Brain pericyte (primary cell): ENCODE results near the gene MLXIPL.
"Not testable (repeated sequence)": the region's sequence is repeated elsewhere in the genome, so short reads cannot be mapped to it uniquely, and the experiment has no call there.

Source experiments
- DNase-seq: peaks from one replicate; pipeline ENCODE4 v3.0.0-alpha.2; 2012; ENCODE audit warnings: low read depth, low spot score

MLXIPL gene

GRCh38 chr7:73612598-73613269 is 11.6 kb downstream of the MLXIPL start:
- no peak for DNase-seq

GRCh38 chr7:73611017-73611555 is 13.2 kb downstream of the MLXIPL start:
- no peak for DNase-seq

GRCh38 chr7:73610105-73610504 is 14.2 kb downstream of the MLXIPL start:
- DNase-seq = no peak

GRCh38 chr7:73607692-73607983 is 16.7 kb downstream of the MLXIPL start:
- not testable (repeated sequence) for DNase-seq

- no peak for DNase-seq
Measured at GRCh38 chr7:73606801-73607691, 17.3 kb downstream of the MLXIPL start.

- DNase-seq = no peak
Measured at GRCh38 chr7:73605601-73606220, 18.6 kb downstream of the MLXIPL start.

- no peak for DNase-seq
Measured at GRCh38 chr7:73602721-73603651, 21.3 kb downstream of the MLXIPL start.

GRCh38 chr7:73599916-73600315 is 24.4 kb downstream of the MLXIPL start:
- DNase-seq = no peak

GRCh38 chr7:73599151-73599882 is 25.0 kb downstream of the MLXIPL start:
- DNase-seq = no peak

- no peak for DNase-seq
Measured at GRCh38 chr7:73597978-73598782, 26.1 kb downstream of the MLXIPL start.

GRCh38 chr7:73596191-73597065 is 27.9 kb downstream of the MLXIPL start:
- no peak for DNase-seq

GRCh38 chr7:73595358-73595757 is 29.0 kb downstream of the MLXIPL start:
- DNase-seq = no peak

- DNase-seq = no peak
Measured at GRCh38 chr7:73593207-73594045, 30.9 kb downstream of the MLXIPL start.

- no peak for DNase-seq
Measured at GRCh38 chr7:73586911-73587310, 37.4 kb downstream of the MLXIPL start.

GRCh38 chr7:73585196-73585595 is 39.1 kb downstream of the MLXIPL start:
- no peak for DNase-seq

GRCh38 chr7:73582664-73583202 is 41.6 kb downstream of the MLXIPL start:
- no peak for DNase-seq

GRCh38 chr7:73581006-73581405 is 43.3 kb downstream of the MLXIPL start:
- DNase-seq = not testable (repeated sequence)
